GM12891 (cell line): ENCODE measurements around the gene SP4.

Source experiments
- DNase-seq: peaks from one replicate; pipeline ENCODE4 v3.0.0; 2011; ENCODE audit warnings: low spot score; ENCODE audit not compliant: insufficient read length
- FAIRE-seq: peaks from 2 replicates; lab custom pipeline; 2011; peaks lifted over from hg19 to GRCh38; lab: Jason Lieb, UNC
- PAX5 ChIP-seq: IDR thresholded peaks from 2 replicates; pipeline ENCODE4 v1.6.1; 2011; ENCODE audit warnings: low read length, moderate library complexity, mild to moderate bottlenecking; ENCODE audit not compliant: insufficient read depth, severe bottlenecking
- POLR2A ChIP-seq: IDR thresholded peaks from 2 replicates; pipeline ENCODE4 v1.6.1; 2011; ENCODE audit warnings: low read depth, low read length, control low read depth
- POLR2AphosphoS5 ChIP-seq: IDR thresholded peaks from 2 replicates; pipeline ENCODE4 v1.6.1; 2011; ENCODE audit warnings: low read depth, low read length, control low read depth
- POU2F2 ChIP-seq: IDR thresholded peaks from 2 replicates; pipeline ENCODE4 v1.6.1; 2011; ENCODE audit warnings: low read depth, mild to moderate bottlenecking, control low read depth, low read length, moderate library complexity
- SPI1 ChIP-seq: IDR thresholded peaks from 2 replicates; pipeline ENCODE4 v1.6.1; 2011; ENCODE audit warnings: low read depth, low read length, control low read depth
- TAF1 ChIP-seq: IDR thresholded peaks from 2 replicates; pipeline ENCODE4 v1.6.1; 2011; ENCODE audit warnings: low read depth, low read length, control low read depth

The SP4 gene

DNA sequence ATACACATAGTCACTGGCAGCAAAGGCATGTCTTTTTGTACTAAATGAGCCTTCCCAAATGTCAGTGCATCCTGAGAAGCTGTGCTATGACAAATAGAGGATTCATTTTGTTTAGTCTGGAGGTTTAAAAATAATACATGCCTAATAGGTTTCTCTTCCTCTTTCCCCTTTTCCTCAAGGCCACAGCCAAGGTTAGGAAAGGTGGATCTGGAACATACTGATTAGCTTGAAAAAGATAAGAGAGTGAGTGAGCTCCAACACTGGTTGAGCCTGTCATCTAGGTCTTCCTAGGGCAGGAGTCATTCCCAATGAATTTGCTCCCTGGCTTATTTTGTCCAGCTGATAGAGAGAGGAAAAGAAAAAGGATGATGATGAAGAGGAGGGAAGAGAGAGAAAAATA, 14.4 kb upstream of the SP4 start:
- peak; percentile 50 for TF ChIP-seq SPI1
- TF ChIP-seq POLR2AphosphoS5: no peak
- TF ChIP-seq PAX5: no peak
- FAIRE-seq: peak; percentile 33
- DNase-seq: no peak

- no peak for FAIRE-seq
- TF ChIP-seq POLR2AphosphoS5: no peak
- no peak for TF ChIP-seq SPI1
- TF ChIP-seq POU2F2: no peak
- no peak for TF ChIP-seq PAX5
- TF ChIP-seq POLR2A: no peak
Observed at GRCh38 chr7:21414795-21415393, 13.0 kb upstream of the SP4 start.

DNA sequence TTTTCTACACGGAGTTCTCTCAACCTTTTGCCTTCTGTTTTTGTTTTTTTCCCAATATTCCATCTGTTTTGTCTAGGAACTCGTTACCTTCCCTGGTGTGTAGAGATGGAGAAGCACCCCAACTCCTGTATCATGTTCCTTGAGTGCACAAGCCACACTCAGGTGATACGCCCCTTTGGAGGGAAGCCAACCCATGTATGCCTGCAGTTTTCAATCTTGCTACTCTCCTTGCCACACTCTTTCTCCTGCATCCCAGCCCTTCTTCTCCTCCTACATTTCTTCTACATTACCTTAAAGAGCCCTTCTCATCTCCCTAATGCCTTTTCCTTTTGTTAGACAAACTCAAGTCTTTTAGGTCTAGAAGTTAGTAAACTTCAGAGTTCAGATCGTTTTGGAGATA, 10.2 kb upstream of the SP4 start:
- no peak for DNase-seq
- TF ChIP-seq POLR2A (no peak), PAX5 (no peak), POLR2AphosphoS5 (no peak), TAF1 (no peak), POU2F2 (no peak), SPI1 (no peak)
- no peak for FAIRE-seq

More at GRCh38 chr7:21414795-21415393, 13.0 kb upstream of the SP4 start:
- DNase-seq: no peak

- FAIRE-seq: no peak
- DNase-seq: no peak
- TF ChIP-seq TAF1 (no peak), POU2F2 (no peak), SPI1 (no peak), PAX5 (no peak), POLR2A (no peak), POLR2AphosphoS5 (no peak)
Observed at GRCh38 chr7:21422751-21423150, 5.1 kb upstream of the SP4 start.

- DNase-seq (no peak), FAIRE-seq (no peak)
- TF ChIP-seq POLR2AphosphoS5 (no peak), SPI1 (no peak), POU2F2 (no peak), PAX5 (no peak), POLR2A (no peak), TAF1 (no peak)
Observed at GRCh38 chr7:21425290-21425689, 2.6 kb upstream of the SP4 start.

GRCh38 chr7:21426286-21427181, 1.3 kb upstream of the SP4 start:
- FAIRE-seq (peak; percentile 26), DNase-seq (no peak)

DNA sequence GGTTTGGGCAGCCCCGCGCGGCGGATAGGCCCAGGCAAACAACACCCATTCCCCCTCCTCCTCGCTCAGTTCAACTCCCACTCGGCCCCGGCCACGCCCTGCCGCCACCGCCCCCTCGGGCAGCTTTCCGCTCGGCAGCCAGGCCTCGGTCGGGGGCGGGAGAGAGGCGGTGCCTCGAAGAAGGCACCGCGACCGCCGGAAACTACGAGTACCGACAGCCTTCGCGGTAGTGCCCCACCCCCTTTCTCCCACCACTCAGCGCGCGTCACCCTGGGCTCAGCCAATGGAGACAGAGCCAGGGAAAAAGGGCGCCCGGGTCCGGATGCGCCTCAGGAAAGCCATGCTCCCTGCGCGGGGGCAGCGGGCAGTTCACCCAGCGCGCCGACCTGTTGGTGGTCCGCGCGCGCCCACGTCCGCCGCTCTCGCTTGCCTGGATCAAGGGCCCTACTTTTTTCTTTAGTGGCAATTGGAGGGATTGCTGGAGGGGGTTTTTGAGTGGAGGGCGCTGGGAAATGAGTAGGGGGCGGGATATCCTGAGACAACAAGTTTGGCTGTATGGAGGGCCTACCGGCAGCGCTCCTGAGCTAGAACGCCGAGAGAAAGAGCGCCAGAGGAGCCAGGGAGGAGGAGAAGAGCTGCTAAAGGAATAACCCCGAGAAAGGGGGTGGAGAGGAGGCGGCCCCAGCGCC, 557 bp upstream of the SP4 start:
- DNase-seq (peak; percentile 88), FAIRE-seq (peak; percentile 99)
- TF ChIP-seq POU2F2 (no peak), POLR2AphosphoS5 (peak; percentile 61), SPI1 (no peak), PAX5 (peak; percentile 20), POLR2A (peak; percentile 82), TAF1 (no peak; the same call in 1 of the 2 replicates)

More at GRCh38 chr7:21426286-21427181, 1.3 kb upstream of the SP4 start:
- TF ChIP-seq TAF1: no peak
- TF ChIP-seq SPI1: no peak
- no peak for TF ChIP-seq POU2F2
- TF ChIP-seq PAX5: no peak
- TF ChIP-seq POLR2AphosphoS5: no peak
- no peak for TF ChIP-seq POLR2A

DNA sequence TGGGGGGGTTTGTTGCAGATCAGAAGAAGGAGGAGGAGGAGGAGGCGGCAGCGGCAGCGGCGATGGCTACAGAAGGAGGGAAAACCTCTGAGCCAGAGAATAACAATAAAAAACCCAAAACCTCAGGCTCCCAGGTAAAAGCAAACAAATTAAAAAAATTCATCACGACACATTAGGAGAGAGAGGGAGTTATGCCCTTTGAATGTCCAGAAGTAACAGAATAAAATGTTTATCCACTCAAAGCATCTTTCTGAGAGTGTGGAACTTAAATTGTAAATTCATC, 717 bp downstream of the SP4 start:
- TF ChIP-seq TAF1 (no peak), POLR2A (no peak), PAX5 (no peak), POLR2AphosphoS5 (no peak)
- no peak for FAIRE-seq
- DNase-seq: no peak

- FAIRE-seq (no peak), DNase-seq (no peak)
- TF ChIP-seq SPI1 (no peak), POLR2A (no peak), TAF1 (no peak), PAX5 (no peak), POU2F2 (no peak), POLR2AphosphoS5 (no peak)
Observed at GRCh38 chr7:21429021-21429420, 1.1 kb downstream of the SP4 start.
